A673 (cell line): ENCODE results near the gene PANX3.

Experiments used
- CTCF ChIP-seq: fragments of 300-800, 200-600 bp; sonication (generic); conservative IDR thresholded peaks from 2 replicates; pipeline ENCODE4 v1.5.1; 2017; ENCODE audit warnings: low read depth, mild to moderate bottlenecking, antibody characterized with exemption, low read length, moderate library complexity, mixed read lengths
- EZH2 ChIP-seq: fragments of 200-600 bp; sonication (generic); IDR thresholded peaks from 2 replicates; pipeline ENCODE4 v1.6.1; 2017; ENCODE audit warnings: borderline replicate concordance, low read depth, mild to moderate bottlenecking, mixed read lengths, antibody characterized with exemption, low read length; ENCODE audit not compliant: poor library complexity, severe bottlenecking

- TF ChIP-seq CTCF (no peak), EZH2 (no peak)
These were observed 24.7 kb downstream of the PANX3 start for GRCh38 chr11:124635932-124636331.
